Measurements from ENCODE around the gene LRRC36. TPM values are rescaled to one million over a fixed set of nuclear protein-coding genes. Genes with fewer than 3 reads are reported as not detected.
A peak's percentile ranks its signal among the peaks of the same experiment; 100 is the strongest.
"Not testable (repeated sequence)": the region's sequence is repeated elsewhere in the genome, so short reads cannot be mapped to it uniquely, and the experiment has no call there.

The LRRC36 gene
- polyA plus RNA-seq, 10 donors: 0.15 to 1.7 (median 0.30) TPM

DNA sequence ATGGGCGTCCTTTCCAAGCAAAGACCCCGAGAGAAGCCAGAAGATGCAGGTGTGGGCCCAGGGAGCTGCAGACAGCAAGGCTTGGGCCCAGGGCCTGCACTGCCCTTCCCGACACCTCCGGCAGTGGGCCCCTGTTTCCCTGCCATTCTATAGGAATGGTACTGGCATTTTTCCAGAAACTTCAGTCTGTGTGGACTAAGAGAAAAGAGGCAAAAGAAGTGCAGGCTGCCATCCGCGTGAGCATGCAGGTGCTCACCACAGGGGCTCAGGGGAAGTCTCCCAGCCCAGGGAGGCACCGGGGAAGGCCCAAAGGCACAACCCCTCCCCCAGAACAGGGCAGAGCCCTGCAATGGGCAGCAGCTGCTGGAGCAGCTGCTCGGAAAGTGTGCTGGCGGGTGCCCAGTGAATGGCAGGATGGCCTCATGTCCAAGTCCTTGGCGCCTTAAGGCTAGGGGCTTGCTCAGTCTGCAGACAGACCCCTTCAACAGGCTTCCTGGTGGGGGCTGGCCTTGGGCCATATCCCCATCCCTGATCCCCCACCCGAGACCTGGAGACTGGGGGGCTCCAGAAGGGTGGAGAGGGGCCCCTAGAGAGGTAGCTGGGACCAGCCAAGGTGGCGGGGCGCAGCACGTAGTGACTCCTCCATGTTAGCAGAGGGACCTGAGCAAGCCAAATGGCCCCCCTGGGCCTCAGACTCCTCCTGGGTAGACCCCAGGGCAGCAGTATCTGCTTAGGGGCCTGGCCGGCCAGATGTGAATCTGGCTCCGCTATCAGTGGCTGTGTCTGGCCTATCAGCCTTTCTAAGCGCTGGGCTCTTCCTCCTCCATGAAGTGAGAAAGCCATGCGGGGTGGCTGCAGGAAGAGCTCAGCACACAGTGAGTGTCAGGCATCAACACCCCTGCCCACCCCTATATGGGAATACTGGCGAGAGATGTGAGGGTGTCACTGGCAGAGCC lies 73.4 kb downstream of the LRRC36 start:
- DNase-seq: peak; percentile 67 to 81 (median 67)

DNA sequence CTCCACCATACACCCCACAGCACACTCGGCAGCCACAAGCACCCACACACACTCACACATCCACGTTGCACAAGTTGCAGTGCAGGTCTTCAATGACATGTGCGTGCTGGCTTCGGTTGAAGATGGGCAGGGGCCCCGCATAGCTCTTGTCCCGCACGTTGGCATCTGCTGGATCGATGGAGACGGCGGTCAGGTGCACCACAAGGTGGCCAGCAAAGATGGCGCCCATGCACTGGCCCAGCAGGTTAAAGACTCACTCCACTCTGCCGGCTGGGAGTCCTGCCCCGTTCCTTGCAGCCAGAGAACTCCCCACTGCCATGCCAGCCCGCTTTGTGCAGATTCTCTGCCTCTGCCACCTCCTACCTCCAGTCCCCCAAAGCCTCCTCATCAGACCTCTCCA lies 74.3 kb downstream of the LRRC36 start:
- DNase-seq: no peak

DNA sequence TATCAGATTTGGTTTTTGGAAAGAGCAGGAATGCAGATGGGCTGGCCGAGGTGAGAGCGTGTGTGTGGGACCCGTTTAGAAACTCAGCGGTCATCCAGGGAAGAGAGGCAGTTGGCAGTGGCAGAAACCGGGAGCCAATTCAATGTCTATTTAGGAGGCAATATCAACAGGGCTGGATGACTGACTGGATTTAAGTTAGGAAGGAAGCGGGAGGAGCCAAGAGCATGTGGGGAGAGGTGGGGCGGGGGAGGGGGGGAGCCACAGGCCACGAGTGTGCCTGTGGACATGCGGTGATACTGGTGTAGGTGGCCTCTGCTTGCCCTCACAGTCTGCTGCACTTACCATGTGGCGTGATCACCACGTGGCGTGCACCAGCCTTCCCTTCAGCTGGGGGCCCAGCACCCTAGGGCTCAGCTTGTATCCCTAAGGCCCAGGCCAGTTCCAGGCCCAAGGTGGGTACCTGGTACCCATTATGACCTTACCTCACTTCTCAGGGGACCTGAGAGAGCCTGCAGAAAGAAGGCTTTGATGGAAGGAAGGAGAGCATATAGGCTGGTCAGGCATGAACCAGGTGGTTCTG lies 77.5 kb downstream of the LRRC36 start:
- DNase-seq: no peak

DNA sequence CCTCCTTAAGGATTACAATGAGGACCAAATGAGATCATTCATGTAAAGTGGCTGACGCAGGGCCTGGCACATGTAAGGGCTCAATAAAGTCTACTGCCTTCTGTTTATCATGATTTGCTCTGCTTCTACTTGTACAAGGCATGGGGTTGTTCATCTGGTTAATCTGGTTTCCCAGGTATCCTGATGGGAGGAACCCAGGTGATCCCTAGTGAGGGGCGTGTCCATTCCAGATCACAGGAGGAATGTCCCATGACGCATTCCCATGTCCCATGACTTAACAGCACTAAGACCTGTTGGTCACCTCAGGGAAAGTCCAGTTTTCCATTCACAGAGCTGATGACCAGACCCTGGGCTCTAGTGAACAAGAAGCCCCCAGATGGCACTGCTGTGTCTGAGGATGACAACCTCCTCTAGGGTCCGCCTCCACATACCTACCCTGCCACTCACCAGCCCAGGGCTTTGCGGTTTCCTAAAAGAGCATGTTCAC lies 78.2 kb downstream of the LRRC36 start:
- DNase-seq: no peak

DNA sequence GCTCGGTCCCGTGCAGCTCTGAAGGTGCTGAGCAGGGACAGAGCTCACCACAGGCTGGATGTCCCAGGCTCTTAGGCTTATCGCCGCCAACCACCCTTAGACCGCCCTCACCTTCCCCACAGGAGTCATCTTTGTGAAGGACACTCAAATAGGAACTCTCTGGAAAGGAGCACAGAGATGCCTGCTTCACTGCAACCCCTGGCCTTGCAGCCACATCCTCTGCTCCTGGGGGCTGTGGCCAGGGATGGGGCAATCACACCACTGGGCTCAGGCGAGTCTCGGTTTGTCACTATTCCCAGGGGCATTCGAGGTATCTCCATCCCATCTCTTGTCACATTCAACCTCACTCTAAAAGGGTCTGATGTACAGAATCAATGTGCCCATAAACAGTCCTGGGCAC lies 78.7 kb downstream of the LRRC36 start:
- no peak for DNase-seq

DNA sequence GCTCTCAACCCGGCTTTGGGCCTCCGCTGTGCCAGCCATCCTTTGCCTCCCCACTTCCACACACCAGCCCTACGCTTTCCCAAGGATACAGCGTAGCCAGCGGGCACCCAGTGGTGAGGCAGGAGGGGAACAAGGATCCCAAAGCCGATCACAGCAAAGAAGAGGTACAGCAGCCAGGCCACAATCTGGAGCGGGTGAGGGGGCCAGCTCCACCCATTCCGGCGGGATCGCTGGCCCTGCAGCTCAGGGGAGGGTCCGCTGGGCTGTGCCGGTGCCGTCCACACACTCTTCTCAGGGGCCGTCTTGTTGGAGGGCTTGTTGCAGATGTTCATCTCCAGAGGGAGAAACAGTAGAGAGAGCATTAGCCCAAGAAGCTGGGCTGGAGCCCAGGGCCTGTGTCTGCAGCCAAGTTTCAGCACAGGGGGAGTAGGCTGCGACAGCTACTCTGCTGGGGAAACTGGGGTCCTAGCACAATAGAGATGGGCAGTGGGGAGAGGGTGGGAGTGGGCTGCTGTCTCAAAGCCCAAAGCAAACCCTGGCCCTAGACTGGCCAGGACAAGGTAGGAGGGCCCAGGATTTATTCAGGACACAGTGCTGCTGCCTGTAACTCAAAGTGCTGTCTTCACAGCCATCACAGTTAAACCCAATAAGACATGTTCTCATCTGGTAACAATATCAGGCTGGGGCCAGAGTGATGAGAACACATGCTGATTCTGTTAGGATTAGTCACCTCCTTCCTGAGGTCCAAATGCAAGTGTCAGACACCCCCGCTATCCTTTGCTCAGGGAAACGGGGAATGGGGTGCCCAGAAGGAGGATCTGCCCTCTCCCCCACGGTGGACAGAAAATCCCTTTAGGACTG lies 79.7 kb downstream of the LRRC36 start:
- DNase-seq: peak; percentile 87 to 96 (median 90)

DNA sequence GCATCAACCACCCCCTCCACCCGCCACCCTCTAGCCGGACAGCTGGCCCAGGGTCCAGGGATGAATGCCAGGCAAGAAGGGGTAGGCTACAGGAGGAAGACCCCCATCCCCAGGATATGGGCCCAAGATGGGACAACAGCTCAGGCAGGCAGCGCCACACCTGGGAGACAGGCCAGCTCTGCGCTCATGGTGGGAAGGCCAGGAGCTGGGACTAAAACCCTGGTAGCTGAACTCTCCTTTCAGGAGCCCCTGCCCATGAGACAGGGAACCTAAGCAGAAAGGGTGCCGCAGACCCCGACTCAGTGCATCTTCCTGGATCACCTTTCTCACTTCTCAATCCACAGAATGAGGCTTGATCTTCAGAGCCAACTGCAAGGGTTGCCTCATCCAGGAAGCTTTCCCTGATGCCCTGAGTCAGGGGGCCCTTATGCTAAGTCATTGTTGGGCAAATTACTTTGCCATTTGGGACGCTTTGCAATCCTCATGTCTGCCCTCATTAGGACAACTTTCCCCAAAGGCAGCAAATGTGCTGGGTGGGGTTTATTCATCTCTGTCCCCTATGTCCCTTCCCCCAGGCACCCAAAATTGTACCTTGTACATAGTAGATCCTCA lies 80.7 kb downstream of the LRRC36 start:
- no peak for DNase-seq

DNA sequence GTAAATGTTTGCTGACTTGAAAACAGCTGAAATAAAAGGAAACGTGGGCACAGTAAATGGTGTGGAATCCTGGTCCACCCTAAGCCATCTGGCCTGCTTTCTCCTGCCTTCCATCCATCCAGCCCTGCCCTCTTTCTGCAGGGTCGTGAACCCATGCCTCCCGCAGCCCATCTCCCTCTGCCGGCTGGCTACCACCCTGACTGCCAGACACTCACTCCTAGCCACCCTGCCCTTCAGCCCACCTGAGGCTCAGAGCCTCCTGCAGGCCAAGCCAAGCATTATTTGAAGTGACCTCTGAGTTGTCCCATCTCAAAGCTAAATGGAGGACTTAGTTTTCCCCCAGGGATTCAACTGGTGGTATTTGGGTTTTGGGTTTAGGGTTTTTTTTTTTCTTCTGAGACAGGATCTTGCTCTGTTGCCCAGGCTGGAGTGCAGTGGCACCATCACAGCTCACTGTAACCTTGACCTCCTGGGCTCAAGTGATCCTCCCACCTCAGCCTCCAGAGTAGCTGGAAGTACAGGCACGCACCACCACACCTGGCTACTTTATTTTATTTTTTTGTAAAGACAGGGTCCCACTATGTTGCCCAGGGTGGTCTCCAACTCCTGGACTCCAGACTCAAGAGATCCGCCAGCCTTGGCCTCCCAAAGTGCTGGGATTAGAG lies 81.3 kb downstream of the LRRC36 start:
- DNase-seq: no peak

DNA sequence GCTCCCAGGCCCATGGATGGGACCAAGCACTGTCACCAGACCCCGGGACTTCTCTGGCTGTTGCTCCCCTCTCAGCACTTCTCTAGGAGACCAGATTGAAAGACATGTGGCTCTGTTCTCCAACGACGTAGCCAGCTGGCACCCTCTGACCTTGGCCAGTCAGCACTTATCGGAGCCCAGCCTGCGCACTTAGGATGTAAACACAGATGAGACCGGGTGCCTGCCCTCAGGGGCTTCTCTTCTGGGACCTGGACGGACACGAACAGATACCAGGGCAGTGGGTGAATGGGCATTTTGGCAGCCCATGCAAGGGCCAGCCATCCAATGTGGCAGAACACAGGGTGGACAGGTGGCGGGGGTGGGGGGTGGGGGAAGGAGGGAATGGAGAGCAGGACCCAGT lies 83.0 kb downstream of the LRRC36 start:
- no peak for DNase-seq

DNA sequence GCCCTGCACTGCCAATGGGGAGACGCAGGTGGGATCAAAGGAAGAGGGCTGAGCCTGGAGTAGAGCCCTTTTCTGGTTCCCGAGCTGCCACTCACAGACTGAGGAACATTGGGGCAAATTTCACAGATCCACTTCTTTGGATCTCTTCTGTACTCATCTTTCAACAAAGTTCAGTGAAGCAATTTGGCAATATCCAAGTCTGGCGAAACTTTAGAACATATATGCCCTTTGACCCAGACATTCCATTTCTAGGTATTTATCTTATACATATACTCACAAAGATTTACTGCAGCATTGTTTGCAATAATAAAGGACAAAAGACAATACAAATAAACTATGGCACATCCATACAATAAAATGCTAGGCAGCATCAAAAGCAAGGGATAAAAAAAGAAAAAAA lies 84.7 kb downstream of the LRRC36 start:
- no peak for DNase-seq

DNA sequence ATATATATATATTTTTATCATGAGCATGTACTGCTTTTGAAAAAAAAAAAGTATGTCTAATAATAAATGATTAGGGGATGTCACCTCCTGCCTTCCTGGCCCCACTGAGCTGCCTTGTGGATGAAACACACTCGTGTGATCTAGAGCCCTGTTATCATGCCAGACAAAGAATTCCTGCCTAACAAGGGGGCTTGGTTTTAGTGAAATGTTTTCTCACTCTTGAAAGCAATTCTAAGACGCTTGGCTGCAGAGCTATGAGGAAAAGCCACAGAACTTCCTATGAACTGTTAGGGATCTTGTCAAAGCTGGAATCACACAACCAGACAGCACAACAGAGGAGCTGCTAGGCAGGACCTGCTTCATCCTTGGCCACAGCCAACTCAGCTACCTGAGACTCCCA lies 85.7 kb downstream of the LRRC36 start:
- DNase-seq: no peak

DNA sequence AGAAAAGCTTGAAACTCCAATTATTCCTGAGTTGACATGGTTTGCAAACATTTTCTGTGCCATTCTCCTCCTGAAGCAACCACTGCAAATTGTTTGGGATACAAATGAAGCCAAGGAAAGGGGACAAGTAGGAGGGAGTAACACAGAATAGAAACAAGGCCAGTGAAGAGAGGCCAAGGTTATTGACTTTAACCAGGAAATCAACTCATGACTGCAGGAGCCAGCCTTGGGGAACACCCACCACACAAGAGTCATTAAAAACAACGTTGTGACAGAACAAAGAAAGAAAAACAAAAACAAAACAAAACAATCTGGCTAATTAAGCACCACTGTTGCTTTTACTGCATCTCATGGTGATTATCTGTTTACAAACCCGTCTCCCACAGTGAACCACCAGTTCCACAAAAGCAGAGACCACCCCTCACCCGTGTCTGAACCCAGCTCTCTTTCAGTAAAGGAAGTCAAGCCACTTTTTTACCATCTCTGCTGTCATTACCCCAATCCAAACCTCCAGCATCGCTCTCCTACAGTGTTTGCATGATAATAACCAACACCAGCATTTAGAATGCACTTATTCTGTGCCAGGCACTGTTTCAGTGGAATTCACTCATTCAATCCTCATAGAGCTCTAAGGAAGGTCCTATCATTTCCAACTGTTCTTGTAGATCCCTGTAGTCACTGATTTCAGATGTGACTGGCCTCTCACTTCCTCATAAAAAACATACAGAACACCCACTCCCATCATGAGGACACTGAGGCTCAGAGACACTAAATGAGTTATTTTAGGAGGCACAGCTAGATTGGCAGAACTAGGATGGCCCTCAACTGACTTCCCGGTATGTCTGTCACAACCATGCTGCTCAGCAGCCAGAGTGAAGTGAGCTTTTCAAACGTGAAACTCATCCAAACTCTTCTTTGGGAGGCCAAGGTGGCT lies 87.6 kb downstream of the LRRC36 start:
- no peak for DNase-seq

DNA sequence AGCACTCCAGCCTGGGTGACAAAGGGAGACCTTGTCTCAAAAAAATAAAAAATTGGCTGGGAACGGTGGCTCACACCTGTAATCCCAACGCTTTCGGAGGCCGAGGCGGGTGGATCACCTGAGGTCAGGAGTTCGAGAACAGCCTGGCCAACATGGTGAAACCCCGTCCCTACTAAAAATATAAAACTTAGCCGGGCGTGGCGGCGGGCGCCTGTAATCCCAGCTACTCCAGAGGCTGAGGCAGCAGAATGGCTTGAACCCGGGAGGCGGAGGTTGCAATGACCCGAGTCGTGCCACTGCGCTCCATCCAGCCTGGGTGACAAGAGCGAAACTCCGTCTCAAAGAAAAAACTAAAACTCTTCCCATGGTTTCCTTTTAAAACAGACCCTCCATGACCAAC lies 88.8 kb downstream of the LRRC36 start:
- DNase-seq: not testable (repeated sequence)

DNA sequence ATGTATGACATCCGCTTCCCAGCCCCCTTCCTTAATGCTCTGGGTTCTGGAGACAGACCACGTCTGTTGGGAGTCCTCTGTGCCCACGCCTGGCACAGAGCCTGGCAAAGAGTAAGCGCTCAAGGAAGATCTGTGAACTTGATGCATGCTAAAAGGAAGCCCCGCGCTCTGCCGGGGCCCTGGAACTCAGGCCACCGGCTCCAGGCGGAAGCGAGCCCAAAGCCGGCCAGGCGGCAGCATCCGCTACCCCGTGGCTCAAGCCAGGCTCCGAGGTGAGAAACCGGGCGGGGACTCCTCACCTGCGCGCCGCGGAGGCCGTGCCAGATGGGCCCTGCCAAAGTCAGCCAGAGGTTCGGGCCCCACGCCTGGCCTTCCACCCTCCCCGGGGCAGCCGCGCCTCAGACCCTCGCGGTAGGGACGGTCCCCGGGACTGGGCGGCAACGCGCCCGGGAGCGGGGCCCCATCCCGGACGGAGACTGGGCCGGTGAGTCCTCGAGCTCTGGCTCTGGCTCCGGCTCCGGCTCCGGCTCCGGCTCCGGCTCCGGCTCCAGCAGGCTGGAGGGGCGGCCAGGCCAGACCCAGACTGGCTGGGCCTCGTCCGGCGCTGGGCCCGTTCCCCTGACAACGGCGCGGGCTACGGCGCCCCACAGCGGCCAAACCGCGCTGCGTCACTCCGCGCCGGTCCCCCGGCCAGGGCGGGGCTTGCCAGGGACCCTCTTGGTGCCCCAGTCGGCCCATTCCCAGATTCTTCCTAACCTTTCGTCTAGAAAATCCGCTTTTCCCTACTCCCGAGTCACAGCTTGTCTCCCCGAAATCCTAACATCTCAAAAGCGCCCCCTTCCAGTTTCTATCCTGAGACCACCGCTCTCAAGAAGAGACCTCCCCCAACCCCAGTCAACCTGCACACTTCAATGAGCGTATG lies 89.5 kb downstream of the LRRC36 start, which contains the start of gene ZDHHC1:
Gene ZDHHC1 (minus strand): TSS at position 606 of the 922 bp plus-strand sequence. CDS start 8,702 bp downstream, outside the sequence.
- peak; percentile 67 to 94 (median 87) for DNase-seq

DNA sequence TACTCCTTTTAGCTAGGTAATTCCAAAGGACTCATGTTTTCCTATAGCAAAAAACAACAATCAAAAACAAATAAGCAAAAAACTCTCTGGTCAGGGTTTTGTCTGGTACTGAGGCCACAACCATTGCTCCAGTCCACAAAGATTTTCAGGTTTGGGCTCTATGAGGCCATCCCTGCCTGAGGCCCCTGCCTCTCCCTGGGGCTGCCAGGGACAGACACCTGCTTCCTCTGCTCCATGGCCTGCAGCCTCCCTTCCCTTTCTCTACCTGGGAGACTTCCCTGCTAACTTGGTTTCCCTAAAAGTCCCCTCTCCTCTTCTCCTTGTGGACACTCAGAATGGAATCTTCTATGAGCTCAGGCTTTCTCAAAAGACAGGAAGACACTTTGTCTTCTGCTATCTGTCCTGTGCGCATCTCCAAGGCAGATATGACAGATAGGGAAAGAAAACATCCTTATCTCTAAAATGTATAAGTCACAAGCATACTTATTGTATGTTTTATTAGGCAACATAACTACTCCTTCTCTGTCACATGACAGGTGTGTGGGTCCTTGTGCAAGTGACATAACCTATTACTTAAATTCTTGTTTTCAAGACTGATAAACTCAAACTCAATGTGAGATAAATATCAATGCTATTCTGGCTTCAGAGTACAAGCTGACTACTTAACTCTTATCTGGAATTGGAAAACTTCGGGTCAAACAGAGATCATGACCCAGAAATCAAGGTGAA lies 90.9 kb downstream of the LRRC36 start:
- DNase-seq: no peak

DNA sequence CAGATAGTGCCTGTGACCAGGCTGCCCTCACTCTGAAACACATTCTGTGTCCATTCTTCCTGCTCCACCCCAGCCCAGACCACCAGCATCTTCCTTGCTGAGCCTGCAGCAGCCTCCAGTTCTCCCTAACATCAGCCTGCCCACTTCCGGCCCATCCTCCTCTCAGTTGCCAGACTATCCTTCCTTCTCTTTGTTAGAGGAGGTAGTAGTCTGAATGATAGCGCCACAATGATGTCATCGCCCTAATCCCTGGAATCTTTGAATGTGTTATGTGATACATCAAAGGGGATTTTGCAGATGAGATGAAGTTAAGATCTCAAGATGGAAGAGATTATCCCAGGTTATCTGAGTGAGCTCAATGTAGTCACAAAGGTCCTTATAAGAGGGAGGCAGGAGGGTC lies 92.9 kb downstream of the LRRC36 start:
- DNase-seq: no peak

DNA sequence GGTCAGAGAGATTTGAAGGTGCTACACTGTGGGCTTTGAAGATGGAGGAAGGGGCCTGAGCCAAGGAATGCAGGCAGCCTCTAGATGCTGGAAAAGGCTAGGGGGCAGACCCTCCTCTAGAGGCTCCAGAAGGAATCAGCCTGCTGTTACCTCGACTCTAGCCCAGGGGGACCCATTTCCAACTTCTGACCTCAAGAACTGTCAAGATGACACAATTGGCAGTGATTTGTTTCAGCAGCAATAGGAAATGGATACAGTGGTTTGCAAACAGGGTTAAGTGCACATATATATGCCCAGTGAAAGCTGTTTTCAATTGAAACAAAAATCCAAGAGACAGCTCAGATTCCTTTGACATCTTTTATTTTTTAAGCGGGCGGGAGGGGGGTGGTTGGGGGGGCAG lies 93.3 kb downstream of the LRRC36 start:
- DNase-seq: no peak

DNA sequence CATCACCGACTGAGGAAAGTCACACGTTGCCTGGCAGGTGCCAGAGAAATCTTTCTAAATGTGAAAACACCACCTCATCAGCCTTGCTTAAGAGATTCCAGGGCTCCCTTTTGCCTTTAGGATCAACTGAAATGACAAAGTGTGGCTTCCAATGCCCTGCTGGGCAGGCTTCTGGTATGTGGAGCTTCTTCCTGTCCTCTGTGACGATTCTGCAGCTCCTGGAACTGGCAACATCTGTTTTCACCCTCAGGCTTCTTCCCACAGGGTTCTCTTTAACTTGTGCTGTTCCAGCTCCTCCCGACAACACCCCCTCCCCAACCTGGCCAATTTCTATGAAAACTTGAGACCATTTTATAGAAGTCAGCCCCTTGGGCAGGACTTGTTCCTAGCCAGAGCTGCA lies 94.4 kb downstream of the LRRC36 start:
- no peak for DNase-seq

Data from muscle of back (tissue), 11 donors.